ENCODE data around the gene EDRF1.
"Not testable (repeated sequence)": the region's sequence is repeated elsewhere in the genome, so short reads cannot be mapped to it uniquely, and the experiment has no call there.

Gene EDRF1

DNA sequence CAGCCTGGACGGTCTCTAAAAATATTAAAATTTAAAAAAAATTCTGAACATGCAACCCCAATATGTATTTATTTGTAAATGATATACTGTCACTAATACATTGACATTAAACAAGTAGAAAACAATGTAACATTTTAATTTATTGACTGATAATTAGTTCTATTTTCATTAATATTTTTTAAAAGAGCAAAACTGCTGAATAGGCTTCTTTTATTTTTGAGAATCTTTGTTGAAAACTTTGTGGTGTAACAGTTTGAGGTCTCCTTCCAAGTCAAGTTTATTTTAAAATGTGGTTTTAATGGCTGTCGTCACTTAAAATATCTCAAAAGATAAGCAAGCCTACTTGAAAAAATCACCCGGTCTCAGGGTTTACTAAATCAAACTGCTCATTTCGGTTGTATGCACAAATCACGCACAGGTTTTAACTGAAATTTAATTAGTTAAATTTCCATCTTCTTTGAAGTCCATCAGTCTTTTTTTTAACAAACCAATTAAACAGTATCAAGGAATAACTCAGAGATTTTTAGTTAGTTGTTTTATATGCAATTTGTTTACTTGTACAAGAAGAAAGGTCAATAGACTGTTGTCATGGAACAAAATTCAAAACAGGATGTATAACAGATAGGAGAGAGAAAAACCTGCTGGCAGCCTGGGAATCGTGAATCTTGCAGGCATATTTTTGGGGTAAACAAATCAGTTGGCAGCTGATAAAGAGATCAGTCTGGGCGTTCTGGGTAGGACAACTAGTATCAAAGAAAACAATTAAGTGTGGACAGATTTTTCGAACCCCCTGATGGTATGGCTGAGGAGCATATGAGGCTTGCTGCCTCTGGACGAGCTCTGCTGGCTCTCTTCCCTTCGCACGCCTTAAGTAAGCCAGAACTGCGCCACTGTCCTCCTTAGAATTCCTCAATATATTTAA is 9.7 kb upstream of the EDRF1 start:
- DNase-seq (ENCODE audit: low spot score), result no peak

DNA sequence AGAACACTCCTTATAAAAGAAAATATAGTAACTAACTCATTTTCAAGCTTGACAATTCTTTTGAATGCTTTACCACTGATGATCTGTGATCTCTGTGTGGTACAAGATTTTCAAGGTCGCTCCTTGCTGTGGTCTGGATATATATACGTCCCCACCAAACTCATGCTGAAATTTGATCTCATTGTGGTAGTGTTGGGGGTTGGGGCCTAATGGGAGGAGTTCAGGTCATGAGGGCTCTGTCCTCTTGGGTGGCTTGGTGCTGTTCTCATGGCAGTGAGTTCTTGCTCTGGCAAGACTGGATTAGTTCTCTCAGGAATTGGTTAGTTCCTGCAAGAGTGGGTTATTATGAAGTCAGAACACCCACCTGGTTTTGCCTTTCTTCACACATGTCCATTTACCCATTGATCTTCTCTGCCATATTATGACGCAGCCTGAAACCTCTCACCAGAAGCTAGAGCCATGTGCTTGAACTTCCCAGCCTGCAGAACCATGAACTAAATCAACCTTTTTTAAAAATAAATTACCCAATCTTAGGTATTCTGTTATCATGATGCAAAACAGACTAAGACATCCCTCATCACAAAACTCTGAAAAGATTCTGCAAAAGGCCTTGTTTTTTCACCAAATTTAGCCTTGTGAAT is 8.3 kb upstream of the EDRF1 start:
- no peak for DNase-seq (ENCODE audit: low spot score)

DNA sequence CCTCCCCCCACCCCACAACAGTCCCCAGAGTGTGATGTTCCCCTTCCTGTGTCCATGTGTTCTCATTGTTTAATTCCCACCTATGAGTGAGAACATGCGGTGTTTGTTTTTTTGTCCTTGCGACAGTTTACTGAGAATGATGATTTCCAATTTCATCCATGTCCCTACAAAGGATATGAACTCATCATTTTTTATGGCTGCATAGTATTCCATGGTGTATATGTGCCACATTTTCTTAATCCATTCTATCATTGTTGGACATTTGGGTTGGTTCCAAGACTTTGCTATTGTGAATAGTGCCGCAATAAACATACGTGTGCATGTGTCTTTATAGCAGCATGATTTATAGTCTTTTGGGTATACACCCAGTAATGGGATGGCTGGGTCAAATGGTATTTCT is 4.8 kb upstream of the EDRF1 start:
- DNase-seq (ENCODE audit: low spot score), result not testable (repeated sequence)

DNA sequence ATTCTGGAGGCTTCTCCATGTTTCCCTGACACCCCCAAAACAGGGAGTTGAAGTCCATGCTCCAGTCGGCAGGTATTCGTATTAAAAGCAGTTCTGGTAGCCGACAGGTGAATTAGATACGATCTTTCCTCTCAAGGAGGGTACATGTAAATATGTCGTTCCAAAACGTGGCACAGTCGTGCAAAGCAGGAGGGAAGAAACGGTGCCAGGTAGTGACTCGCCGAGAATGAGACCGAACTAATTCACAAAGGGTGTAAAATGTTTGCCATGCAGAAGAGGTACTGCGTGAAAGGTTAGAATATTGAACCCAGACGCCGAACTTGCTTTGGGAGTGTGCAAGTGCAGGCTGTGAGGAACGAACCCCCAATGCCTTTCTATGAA is 483 bp downstream of the EDRF1 start:
- DNase-seq (ENCODE audit: low spot score), result no peak

DNA sequence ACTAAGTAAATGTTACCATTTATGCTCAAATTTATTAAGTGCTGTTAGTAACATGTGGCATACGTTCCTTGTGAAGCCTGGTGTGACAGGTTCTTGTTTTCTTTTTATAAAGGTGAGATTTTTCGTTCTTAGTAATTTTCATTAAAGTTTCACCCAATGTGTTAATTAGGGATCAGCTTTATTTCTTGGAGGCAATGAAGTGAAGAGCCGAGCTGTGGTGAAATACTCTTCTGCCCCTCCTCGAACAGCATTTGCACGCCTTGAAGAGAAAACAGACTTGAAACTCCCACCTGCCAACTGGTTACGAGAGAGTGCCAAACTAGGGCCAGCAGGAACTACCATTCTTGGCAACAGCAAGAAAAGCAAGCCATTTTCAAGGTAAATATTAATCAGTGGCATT is 1.5 kb downstream of the EDRF1 start:
- no peak for DNase-seq (ENCODE audit: low spot score)

DNA sequence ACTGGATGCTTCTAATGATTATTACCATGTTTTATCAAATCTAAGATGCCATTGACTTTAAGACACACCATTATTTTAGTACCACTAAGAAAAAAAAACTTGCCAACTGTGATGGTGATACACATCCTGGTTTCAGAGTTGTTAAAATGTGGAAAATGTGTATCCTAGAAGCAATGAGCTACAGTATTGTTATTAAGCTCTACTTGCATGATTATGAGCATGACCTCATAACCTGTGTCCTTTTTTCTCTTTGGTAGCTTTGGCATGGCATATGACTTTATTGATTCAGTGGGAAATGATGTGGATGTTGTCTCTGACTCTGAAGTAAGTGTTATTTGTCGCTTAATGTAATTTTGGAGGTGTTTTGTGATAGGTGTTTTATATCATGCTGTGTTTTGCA is 3.3 kb downstream of the EDRF1 start:
- DNase-seq (ENCODE audit: low spot score), result no peak

DNA sequence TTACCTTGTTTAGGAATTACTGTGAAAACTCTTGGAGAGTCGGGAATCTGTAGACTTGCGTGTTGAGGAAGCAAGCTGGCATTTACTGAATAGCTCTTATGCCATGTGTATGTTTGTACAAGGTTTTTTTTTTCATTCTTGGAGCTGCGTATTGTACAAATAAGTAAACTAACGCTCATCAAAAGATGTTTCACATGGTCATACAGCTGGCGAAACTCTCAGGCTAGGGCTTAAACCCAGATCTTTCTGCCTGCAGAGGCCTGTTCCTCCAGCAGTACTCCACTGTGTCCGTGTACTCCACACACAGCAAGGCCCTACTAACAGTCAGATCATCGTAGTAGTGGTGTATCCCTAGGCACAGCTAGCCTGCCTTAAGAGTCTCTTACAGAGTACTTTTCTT is 7.4 kb downstream of the EDRF1 start:
- no peak for DNase-seq (ENCODE audit: low spot score)

DNA sequence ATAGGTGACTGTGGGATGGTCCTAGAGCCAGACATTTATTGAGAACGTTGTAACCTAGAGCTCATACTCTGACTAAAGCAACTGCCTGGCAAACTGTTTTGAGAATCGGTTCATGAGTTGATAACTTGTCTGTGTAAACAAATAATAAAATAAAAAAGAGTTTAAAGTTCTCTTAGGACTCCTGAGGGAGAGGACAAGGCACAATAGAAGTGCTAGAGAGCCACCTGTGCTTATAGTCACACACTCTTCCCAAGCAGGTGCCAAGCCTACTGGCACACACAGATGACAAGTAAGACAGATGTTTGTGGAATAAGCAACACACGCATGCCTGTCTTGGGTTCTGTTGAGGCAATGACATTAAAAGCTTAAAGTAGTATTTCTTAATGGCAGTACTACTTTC is 7.9 kb downstream of the EDRF1 start:
- no peak for DNase-seq (ENCODE audit: low spot score)

DNA sequence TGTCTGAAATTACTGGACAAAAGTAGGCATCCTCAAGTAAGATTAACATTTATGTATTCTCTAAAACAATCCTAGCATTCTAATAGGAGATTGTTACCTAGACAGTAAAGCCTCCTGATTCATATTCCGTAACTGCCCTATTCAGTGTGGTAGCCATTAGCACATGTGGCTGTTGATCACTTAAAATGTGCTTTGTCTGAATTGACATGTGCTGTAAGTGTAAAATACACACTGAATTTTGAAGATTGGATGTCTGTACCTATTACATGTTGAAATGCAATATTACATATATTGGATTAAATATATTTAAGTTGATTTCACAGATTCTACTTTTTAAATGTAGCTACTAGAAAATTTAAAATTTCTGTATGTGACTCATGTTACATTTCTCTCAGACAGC is 14.6 kb downstream of the EDRF1 start:
- no peak for DNase-seq (ENCODE audit: low spot score)

DNA sequence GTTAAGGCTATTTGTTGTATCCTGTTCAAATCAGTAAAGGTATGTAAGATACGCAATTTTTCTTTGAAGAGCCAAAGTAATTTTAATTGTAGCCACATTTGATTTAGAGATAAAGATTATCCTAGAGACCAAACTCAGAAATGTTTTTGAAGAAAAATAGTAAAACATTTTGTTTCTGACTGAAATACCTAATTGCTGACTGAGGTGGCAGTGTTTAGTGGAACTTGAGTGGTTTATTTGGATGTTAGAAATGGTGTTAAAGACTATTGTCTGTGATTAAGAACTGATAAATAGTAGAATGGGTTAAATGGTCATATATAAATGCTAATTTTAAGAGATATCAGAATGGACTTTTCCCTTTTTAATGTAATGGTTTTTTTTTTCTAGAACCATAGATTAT is 15.3 kb downstream of the EDRF1 start:
- DNase-seq (ENCODE audit: low spot score), result no peak

DNA sequence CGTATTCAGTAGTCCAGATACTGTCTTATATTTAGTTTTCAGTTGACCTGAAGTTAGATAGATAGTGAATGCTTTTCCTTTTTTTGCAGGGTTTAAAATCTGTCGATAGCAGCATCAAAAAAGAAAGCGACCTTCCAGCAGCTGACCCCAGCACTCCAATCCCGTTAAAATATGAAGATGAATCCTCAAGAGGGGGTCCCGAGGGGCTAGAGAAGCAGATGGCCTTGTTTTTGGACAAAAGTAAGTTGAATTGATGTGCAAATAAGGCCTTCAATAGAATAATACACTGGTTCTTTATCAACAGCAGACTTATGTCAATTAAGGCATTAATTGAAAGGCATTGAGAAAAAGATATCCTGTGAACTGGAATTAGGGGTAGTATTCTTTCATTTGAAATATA is 18.7 kb downstream of the EDRF1 start:
- DNase-seq (ENCODE audit: low spot score), result no peak

DNA sequence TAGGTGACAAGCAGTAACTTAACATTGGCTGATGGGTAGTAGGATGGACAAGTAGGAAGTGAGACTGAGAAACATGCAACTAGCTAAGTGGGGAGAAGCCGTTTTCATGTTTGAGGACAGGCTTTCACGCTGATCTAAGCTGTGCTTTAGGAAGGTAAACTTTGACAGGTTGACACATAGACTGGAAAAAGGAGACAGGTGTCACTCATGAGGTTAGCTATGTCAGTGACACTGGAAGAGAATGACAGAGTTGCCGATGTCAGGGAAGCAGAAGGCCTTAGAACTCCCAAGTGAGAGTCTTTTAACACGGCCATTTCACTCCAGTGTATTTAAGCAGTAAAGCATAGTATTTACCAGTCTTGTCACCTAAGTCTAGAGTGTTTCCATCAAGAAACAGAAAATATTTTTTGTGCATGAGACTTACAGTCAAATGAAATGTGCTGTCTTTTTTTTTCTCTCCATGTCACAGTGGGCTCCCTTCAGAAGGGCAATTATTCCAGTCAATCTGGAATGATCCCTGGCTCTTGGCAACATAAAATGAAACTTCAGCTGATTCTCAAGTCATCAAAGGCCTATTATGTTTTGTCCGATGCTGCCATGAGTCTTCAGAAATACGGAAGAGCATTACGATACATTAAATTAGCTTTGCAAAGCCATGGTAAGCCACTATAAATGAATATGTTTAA is 20.6 kb downstream of the EDRF1 start:
- no peak for DNase-seq (ENCODE audit: low spot score)

DNA sequence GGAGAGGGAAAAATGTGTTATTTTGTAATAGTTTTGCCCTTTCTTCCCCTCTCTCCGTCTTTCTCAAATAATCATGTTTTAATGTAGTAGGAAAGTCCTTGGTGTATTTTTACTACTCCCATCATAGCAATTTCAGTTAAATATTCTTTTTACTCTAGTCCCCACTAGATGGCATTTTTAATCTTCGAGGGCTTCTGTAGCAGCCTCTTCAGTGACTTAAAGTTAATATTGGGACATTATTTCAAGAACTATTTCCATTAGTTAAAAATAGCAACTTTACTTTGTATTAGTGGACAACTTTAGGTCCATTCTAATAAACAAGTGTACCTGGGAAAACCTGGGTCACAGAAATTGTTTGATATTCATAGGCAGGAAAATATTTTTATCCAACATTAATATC is 23.0 kb downstream of the EDRF1 start:
- DNase-seq (ENCODE audit: low spot score), result no peak

DNA sequence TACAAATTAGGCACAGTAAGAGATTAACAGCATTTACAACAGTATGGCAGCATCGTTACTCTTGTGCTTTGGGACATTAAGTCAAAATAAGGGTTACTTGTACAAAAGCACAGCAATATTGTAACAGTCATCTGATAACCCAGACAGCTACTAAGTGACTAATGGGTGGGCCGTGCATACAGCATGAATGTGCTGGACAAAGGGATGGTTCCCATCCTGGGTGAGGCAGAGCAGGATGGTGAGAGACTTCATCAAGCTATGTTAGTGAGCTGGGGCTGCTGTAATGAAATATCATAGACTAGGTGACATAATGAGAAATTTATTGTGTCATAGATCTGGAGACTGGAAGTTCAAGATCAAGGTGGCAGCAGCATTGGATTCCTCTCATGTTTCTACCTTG is 25.4 kb downstream of the EDRF1 start:
- DNase-seq (ENCODE audit: low spot score), result no peak

DNA sequence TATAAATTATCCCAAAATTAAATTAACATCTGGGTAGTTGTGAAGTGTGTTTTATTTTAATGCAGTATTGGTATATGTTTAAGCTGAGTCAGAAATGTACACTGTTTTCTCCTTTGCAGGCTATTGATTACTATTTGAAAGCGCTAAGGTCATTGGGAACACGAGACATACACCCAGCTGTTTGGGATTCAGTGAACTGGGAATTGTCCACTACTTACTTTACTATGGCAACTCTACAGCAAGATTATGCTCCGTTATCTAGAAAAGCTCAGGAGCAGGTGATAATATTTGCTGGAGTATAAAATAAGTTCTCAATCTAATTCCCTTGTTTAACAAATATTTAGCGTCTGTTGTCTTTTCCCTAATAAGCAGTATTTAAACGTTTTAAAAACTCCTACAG is 27.9 kb downstream of the EDRF1 start:
- no peak for DNase-seq (ENCODE audit: low spot score)

DNA sequence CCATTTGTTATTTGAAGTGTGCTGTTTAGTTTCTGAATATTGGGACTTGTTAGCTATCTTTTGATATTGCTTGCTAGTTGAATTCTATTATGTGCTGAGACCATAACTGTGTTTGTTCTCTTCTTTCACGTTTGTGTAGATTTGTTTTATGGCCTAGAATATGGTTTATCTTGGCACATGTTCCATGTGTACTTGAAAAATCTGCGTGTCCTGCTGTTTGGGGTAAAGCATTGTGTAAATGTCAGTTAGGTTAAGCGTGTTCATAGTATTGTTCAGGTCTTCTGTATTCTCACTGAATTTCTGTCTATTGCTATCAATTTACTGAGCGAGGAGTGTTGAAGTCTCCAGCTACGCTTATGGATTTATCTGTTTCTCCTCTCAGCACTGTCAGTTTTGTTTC is 36.7 kb downstream of the EDRF1 start:
- no peak for DNase-seq (ENCODE audit: low spot score)

DNA sequence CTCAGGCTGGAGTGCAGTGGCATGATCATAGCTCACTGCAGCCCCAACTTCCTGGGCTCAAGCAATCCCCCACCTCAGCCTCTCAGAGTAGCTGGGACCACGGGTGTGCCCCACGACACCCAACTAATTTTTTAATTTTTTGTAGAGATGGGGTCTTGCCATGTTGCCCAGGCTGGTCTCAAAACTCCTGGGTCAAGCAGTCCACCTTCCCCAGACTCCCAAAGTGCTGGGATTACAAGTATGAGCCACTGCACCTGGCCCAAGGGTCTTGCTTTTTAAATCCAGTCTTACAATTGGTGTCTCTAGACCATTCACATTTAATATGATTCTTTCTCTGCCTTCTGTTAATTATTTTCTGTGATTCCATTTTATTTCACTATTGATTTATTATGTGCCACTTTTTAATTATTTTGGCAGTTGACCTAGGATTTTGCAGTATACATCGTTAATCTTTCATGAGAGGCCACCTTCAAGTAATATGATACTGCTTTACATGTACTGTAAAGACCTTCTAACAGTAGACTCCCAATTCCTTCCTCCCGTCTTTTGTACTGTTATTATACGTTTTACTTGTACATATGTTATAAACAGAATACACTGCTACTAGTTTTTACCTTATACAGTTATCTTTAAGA is 37.5 kb downstream of the EDRF1 start:
- no peak for DNase-seq (ENCODE audit: low spot score)

DNA sequence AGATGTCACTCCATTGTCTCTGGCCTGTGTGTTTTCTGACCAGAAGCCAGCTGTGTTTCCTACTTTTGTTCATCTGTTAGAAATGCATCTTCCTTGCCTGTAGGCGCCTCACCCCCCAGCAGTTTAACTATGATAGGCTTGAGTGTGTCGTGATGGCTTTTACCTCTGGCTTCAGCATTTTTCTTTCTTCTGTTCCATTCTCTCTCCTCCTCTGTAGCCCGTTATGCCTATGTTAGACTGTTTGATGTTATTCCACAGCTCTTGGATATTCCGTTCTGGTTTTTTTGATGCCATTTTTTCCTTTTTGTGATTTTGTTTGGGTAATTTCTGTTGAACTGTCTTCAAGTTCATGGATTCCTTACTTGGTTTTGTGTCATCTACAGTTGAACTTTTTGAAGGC is 38.2 kb downstream of the EDRF1 start:
- DNase-seq (ENCODE audit: low spot score), result no peak

DNA sequence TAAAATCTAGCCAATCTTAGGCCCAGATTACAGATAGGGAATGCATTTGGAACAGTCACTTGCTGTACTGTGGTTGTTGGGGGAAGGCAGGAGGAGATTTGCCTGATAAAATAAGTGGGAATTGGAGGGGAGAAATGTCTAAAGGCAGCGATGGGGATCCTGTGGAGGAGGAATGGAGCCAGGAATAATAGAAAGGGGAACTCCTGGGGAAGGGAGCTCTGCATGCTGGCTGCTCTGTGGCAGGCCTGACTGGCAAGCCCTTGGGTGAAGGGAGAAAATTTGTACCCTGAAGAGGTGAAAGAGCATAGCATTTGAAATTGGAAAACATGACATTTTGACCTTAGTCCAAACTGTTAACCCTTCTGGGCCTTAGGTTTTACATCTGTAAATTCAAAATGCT is 42.5 kb downstream of the EDRF1 start:
- DNase-seq (ENCODE audit: low spot score), result no peak

DNA sequence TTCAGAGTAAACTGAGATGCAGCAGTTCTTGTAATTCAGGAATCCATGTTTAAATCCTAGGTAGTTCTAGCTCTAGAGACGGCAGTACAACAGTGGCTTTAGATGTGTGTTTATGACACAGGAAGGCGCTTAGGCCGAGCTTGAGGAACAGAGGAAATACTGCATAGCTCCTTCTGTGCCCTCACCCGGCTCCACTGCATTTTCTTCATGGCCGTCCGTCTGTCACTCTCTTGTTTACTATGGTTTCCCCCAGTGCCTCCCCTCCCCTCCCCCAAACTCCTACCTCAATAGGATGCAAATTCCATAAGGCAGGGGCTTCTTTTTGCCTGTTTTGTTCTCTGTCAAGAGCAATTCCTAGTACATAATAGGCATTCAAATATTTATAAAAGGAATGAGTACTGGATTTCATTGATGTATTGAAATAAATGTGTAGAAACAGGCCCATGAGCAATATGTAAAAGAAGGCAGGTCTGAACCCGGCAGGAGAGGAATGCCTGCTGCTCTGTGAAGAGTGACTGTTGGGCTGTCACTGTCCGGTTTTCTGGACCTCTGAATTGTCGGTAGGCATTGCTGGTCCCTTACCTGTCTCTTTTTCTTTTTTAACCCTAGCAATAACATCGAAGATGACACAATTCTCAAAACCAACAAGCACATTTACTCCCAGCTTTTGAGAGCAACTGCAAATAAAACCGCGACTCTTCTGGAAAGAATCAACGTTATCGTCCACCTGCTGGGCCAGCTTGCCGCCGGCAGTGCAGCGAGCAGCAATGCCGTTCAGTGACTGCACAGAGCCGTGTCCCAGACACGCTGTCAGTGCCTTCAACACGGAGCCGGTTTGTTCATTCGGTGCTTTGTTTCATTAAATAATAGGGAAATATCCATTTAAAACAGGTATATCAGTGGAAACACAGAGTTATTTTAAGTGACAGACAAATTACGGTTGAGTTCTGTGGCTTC is 43.5 kb downstream of the EDRF1 start:
- no peak for DNase-seq (ENCODE audit: low spot score)

DNA sequence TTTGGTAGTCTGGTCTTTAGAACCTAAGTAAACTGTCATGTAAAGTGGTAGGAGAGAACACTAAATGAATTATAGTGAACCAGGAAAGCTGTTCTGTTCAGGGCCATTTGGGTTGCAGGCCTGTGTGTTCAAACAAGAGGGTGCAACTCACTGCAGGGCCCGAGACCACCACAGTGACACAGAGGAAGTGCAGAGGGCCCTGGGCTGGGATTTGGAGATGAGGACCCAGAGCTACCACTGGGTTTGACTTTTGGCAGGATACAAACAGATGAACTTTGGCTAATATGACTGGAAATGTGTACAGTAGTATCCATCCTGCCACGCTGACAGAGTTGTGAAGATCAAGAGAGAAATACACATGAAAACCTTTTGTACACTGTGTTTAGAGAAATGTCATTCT is 46.3 kb downstream of the EDRF1 start:
- DNase-seq (ENCODE audit: low spot score), result no peak

DNA sequence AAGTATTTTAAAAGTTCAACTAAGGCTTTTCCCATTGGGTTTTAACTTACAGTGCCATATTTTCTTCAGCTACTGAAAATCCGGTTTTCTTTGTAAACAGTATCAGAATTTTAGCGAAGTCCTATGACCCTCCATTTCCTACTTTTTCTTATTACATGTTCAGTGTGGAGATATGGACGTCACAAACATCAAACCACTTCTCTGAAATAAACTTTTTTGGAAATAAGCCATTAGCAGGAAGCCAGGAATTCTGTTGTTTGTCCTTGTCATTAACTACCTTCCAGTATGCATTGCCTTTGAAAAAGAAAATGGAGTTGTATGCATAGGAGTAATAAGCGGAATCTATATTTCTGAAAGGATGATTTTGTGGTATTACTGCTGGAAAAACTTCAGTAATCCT is 47.0 kb downstream of the EDRF1 start:
- DNase-seq (ENCODE audit: low spot score), result no peak

Data from hematopoietic multipotent progenitor cell treated with erythropoietin and hydrocortisone succinate and interleukin-3 and kit ligand, for 17 days (in vitro differentiated cells).